GM12878 (cell line): ENCODE results near the gene TPCN2. TPM values are rescaled to one million over a fixed set of nuclear protein-coding genes. Genes with fewer than 3 reads are reported as not detected.

Experiments
- DPF2 ChIP-seq: fragments of 450-650 bp; IDR thresholded peaks from 2 replicates; pipeline ENCODE4 v1.6.1; 2017; ENCODE audit warnings: mild to moderate bottlenecking
- ESRRA ChIP-seq: IDR thresholded peaks from 2 replicates; pipeline ENCODE4 v1.6.1; 2012; ENCODE audit warnings: mild to moderate bottlenecking, low read length, improper control_type of control experiment
- FOXK2 ChIP-seq: fragments of 450-650 bp; IDR thresholded peaks from 2 replicates; pipeline ENCODE4 v1.6.1; 2017; ENCODE audit warnings: mild to moderate bottlenecking, moderate library complexity
- FOXM1 ChIP-seq: IDR thresholded peaks from 2 replicates; pipeline ENCODE4 v1.6.1; 2012; ENCODE audit warnings: low read depth, mild to moderate bottlenecking, inconsistent platforms, low read length, moderate library complexity
- HCFC1 ChIP-seq: fragments of 150-350 bp; IDR thresholded peaks from 2 replicates; pipeline ENCODE4 v1.6.1; 2014; ENCODE audit warnings: low read length
- IRF4 ChIP-seq: IDR thresholded peaks from 2 replicates; pipeline ENCODE4 v1.6.1; 2011; ENCODE audit warnings: low read depth, low read length
- JUND ChIP-seq: IDR thresholded peaks from 2 replicates; pipeline ENCODE4 v1.6.1; 2012; ENCODE audit warnings: low read depth, mild to moderate bottlenecking, low read length, improper control_type of control experiment, moderate library complexity
- MEF2A ChIP-seq: IDR thresholded peaks from 2 replicates; pipeline ENCODE4 v1.6.1; 2011; ENCODE audit warnings: low read depth, mild to moderate bottlenecking, low read length, moderate library complexity; ENCODE audit not compliant: insufficient read depth
- MXI1 ChIP-seq: fragments of 150-350 bp; IDR thresholded peaks from 2 replicates; pipeline ENCODE4 v1.6.1; 2011; ENCODE audit warnings: low read depth, mild to moderate bottlenecking, inconsistent platforms, low read length, improper control_type of control experiment
- NFIC ChIP-seq: IDR thresholded peaks from 2 replicates; pipeline ENCODE4 v1.6.1; 2012; ENCODE audit warnings: low read depth, mild to moderate bottlenecking, inconsistent platforms, low read length, moderate library complexity
- NR2F1 ChIP-seq: fragments of 450-650 bp; conservative IDR thresholded peaks from 2 replicates; pipeline ENCODE4 v1.6.1; 2017; ENCODE audit warnings: mild to moderate bottlenecking
- PAX5 ChIP-seq: IDR thresholded peaks from 2 replicates; pipeline ENCODE4 v1.6.1; 2011; ENCODE audit warnings: low read depth, low read length, borderline replicate concordance
- POLR2AphosphoS5 ChIP-seq: IDR thresholded peaks from 2 replicates; pipeline ENCODE4 v1.6.1; 2011; ENCODE audit warnings: mild to moderate bottlenecking, low read length, inconsistent platforms
- RB1 ChIP-seq: fragments of 450-650 bp; formaldehyde crosslinking; IDR thresholded peaks from 2 replicates; pipeline ENCODE4 v1.6.1; 2017; ENCODE audit warnings: mild to moderate bottlenecking, borderline replicate concordance
- RCOR1 ChIP-seq: conservative IDR thresholded peaks from 2 replicates; pipeline ENCODE4 v1.6.1; 2012; ENCODE audit warnings: low read depth, low read length, improper control_type of control experiment
- STAT3 ChIP-seq: IDR thresholded peaks from 2 replicates; pipeline ENCODE4 v1.6.1; 2011; ENCODE audit warnings: low read depth, low read length, improper control_type of control experiment
- ZNF207 ChIP-seq: fragments of 450-650 bp; IDR thresholded peaks from 2 replicates; pipeline ENCODE4 v1.6.1; 2014; ENCODE audit warnings: antibody characterized with exemption, mild to moderate bottlenecking, borderline replicate concordance
- ZNF274 ChIP-seq: IDR thresholded peaks from one replicate; pipeline ENCODE4 v1.8.0; 2011; ENCODE audit not compliant: insufficient read length, insufficient read depth
- polyA plus RNA-seq, 11 experiments: library from polyadenylated mRNA; depleted of rRNA in 4 of 11; unstranded in 6 of 11; stranded (reverse) in 5 of 11; fragments of >200 nt; fragmentation: Nextera tagmentation in 4 of 11; fragmentation: Illumina TruSeq in 1 of 11; extraction: Ambion mirVana in 4 of 11; extraction: Trizol in 1 of 11; gene quantifications; 1 replicate in 1 of 11; 2 replicates in 10 of 11; pipeline versions ENCODE4 v1.2.1 to v1.2.3, GENCODE V29; 2011 to 2016; ENCODE audit warnings: inconsistent platforms in 2 of 11, missing spikeins in 2 of 11, low read depth in 1 of 11
- total RNA-seq, 4 experiments: library from RNA; depleted of rRNA in 3 of 4; stranded (reverse); fragments of >200 nt in 3 of 4; fragmentation: Illumina TruSeq in 1 of 4; extraction: Trizol in 1 of 4; gene quantifications; 2 replicates each; pipeline versions ENCODE4 v1.2.1 to v1.2.3, GENCODE V29; 2013 to 2021
- TF ChIP-seq, protein P1 (sequence below): IDR thresholded peaks from 2 replicates; pipeline ENCODE4 v1.6.1; 2011; ENCODE audit warnings: borderline replicate concordance, low read depth, mild to moderate bottlenecking, moderate library complexity, low read length; ENCODE audit not compliant: insufficient read depth, poor library complexity, severe bottlenecking
- TF ChIP-seq, protein P2 (sequence below): fragments of 450-650 bp; IDR thresholded peaks from 2 replicates; pipeline ENCODE4 v1.6.1; 2018; ENCODE audit warnings: borderline replicate concordance, mild to moderate bottlenecking; ENCODE audit not compliant: partially characterized antibody
- TF ChIP-seq, protein P3 (sequence below): fragments of 450-650 bp; IDR thresholded peaks from 2 replicates; pipeline ENCODE4 v1.6.1; 2017; ENCODE audit warnings: low read depth, mild to moderate bottlenecking, moderate library complexity

The TPCN2 gene
- total and polyA plus RNA-seq, 10 of the 15 experiments (the other 5 are each of a cell fraction or from before 2014, with no cell fraction given): 1.7 to 18.4 (median 8.4) TPM

DNA sequence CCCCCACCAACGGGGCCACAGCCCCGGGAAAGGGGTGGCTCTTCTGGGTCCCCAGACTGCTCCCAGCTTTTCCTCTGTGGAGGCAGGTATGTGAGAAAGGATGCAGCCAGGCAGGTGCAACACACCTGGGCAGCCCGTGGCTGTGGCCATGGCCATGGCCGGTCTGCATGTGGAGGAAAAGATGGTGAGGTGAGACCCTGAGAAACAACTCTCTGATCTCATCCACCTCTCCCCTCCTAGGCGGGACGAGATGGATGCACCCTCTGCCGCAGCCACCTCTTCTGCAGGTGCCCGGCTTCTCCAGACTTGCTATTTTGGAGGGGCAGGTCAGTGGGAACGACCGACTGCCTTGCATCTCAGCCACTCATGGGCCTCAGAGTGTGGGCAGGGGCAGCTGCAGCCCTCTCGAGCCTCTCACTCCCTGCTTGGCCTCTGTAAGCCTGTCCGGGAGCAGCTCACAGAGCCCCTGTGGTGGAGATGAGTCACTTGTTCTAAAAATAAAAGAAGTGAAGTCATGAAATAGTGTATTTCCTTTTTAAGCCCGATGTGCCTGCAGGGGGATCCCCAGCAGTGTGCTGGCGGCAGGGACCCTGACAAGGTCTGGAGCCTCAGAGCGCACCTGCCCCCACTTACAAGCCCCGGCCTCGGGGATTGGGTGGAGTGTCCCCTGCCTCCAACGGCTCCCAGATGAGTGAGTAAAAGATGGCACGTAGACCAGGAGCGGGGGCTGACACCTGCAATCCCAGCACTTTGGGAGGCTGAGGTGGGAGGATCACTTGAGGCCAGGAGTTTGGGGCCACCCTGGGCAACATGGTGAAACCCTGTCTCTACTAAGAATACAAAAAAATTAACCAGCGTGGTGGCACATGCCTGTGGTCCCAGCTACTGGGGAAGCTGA lies 117.7 kb downstream of the TPCN2 start (continued):
- TF ChIP-seq, protein P1, sequence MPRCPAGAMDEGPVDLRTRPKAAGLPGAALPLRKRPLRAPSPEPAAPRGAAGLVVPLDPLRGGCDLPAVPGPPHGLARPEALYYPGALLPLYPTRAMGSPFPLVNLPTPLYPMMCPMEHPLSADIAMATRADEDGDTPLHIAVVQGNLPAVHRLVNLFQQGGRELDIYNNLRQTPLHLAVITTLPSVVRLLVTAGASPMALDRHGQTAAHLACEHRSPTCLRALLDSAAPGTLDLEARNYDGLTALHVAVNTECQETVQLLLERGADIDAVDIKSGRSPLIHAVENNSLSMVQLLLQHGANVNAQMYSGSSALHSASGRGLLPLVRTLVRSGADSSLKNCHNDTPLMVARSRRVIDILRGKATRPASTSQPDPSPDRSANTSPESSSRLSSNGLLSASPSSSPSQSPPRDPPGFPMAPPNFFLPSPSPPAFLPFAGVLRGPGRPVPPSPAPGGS: peak; percentile 36
- 0 out of 2 replicates have a peak, but pooled peaks have one; percentile 64 for TF ChIP-seq MXI1
- no peak for TF ChIP-seq IRF4
- TF ChIP-seq STAT3: no peak
- no peak for TF ChIP-seq ZNF207
- TF ChIP-seq RCOR1: no peak; the same call in 1 of the 2 replicates
- TF ChIP-seq HCFC1: no peak; the same call in 1 of the 2 replicates
- TF ChIP-seq MEF2A: peak; percentile 100
- peak; percentile 86; the same call in 1 of the 2 replicates for TF ChIP-seq NFIC
- no peak for TF ChIP-seq FOXK2
- 0 out of 2 replicates have a peak, but pooled peaks have one; percentile 41 for TF ChIP-seq RB1
- no peak for TF ChIP-seq ESRRA
- TF ChIP-seq PAX5: 0 out of 2 replicates have a peak, but pooled peaks have one; percentile 33
- peak; percentile 90 for TF ChIP-seq JUND
- TF ChIP-seq POLR2AphosphoS5: peak; percentile 64; the same call in 1 of the 2 replicates
- no peak for TF ChIP-seq ZNF274
- TF ChIP-seq, protein P2, sequence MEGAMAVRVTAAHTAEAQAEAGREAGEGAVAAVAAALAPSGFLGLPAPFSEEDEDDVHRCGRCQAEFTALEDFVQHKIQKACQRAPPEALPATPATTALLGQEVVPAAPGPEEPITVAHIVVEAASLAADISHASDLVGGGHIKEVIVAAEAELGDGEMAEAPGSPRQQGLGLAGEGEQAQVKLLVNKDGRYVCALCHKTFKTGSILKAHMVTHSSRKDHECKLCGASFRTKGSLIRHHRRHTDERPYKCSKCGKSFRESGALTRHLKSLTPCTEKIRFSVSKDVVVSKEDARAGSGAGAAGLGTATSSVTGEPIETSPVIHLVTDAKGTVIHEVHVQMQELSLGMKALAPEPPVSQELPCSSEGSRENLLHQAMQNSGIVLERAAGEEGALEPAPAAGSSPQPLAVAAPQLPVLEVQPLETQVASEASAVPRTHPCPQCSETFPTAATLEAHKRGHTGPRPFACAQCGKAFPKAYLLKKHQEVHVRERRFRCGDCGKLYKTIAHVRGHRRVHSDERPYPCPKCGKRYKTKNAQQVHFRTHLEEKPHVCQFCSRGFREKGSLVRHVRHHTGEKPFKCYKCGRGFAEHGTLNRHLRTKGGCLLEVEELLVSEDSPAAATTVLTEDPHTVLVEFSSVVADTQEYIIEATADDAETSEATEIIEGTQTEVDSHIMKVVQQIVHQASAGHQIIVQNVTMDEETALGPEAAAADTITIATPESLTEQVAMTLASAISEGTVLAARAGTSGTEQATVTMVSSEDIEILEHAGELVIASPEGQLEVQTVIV: no peak
- TF ChIP-seq FOXM1: peak; percentile 85; the same call in 1 of the 2 replicates
- TF ChIP-seq DPF2: peak; percentile 89
- TF ChIP-seq, protein P3, sequence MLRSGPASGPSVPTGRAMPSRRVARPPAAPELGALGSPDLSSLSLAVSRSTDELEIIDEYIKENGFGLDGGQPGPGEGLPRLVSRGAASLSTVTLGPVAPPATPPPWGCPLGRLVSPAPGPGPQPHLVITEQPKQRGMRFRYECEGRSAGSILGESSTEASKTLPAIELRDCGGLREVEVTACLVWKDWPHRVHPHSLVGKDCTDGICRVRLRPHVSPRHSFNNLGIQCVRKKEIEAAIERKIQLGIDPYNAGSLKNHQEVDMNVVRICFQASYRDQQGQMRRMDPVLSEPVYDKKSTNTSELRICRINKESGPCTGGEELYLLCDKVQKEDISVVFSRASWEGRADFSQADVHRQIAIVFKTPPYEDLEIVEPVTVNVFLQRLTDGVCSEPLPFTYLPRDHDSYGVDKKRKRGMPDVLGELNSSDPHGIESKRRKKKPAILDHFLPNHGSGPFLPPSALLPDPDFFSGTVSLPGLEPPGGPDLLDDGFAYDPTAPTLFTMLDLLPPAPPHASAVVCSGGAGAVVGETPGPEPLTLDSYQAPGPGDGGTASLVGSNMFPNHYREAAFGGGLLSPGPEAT: peak; percentile 75
- TF ChIP-seq NR2F1: peak; percentile 58; the same call in 1 of the 2 replicates
